A549 (cell line): ENCODE data around the gene CREB1. TPM values are rescaled to one million over a fixed set of nuclear protein-coding genes. Genes with fewer than 3 reads are reported as not detected.

Source experiments
- ATAC-seq, 2 experiments: fragments of 200-7000 bp in 1 of 2; fragments of >200 bp in 1 of 2; cut with Nextera tagmentation in 1 of 2; cut with Tn5 transposase in 1 of 2; 3 replicates each; pipeline versions ENCODE4 v1.8.0 to v1.9.1; 2018 to 2020; ENCODE audit warnings: mild to moderate bottlenecking in 1 of 2, moderate library complexity in 1 of 2
- CTCF ChIA-PET: fragments of 300-600 bp; sonication (Branson Sonifier 250); formaldehyde crosslinking; extraction: SDS; loops from one replicate; lab custom pipeline; 2021; ENCODE audit warnings: antibody characterized with exemption, inconsistent platforms; lab: Yijun Ruan, JAX
- POLR2A ChIA-PET: fragments of 350-600 bp; formaldehyde crosslinking; extraction: SDS; loops from one replicate; lab custom pipeline; 2021; ENCODE audit warnings: antibody characterized with exemption, inconsistent platforms; lab: Yijun Ruan, JAX
- DNase-seq, 2 experiments: peaks; one replicate each; pipeline versions ENCODE4 v3.0.0 to v3.0.0-alpha.2; 2011 to 2016; ENCODE audit warnings: low read depth in 1 of 2, low spot score in 1 of 2
- FAIRE-seq: peaks from 2 replicates; lab custom pipeline; 2011; peaks lifted over from hg19 to GRCh38; lab: Jason Lieb, UNC
- H3K27ac ChIP-seq, 2 experiments: fragments of >200 bp; sonication (Bioruptor Twin); formaldehyde crosslinking; 3 replicates each; pipeline ENCODE4 v1.5.1; 2016 to 2017
- H3K4me1 ChIP-seq: fragments of >200 bp; sonication (Bioruptor Twin); formaldehyde crosslinking; 3 replicates; pipeline ENCODE4 v1.6.1; 2016
- H3K4me2 ChIP-seq: fragments of >200 bp; sonication (Bioruptor Twin); formaldehyde crosslinking; 3 replicates; pipeline ENCODE4 v1.6.1; 2016
- H3K4me3 ChIP-seq: fragments of >200 bp; sonication (Bioruptor Twin); formaldehyde crosslinking; 3 replicates; pipeline ENCODE4 v1.5.1; 2016
- H3K9me3 ChIP-seq: fragments of >200 bp; sonication (Bioruptor Twin); formaldehyde crosslinking; 3 replicates; pipeline ENCODE4 v1.6.1; 2016
- CBX8 ChIP-seq: fragments of 200-600 bp; sonication (generic); IDR thresholded peaks from 2 replicates; pipeline ENCODE4 v1.6.1; 2016
- CEBPB ChIP-seq, 2 experiments: fragments of >200 bp in 1 of 2; sonication (Bioruptor Twin) in 1 of 2; formaldehyde crosslinking in 1 of 2; IDR thresholded peaks; 2 replicates each; pipeline ENCODE4 v1.6.1; 2012 to 2016
- EHMT2 ChIP-seq: fragments of 200-600 bp; sonication (generic); IDR thresholded peaks from 2 replicates; pipeline ENCODE4 v1.6.1; 2016; ENCODE audit warnings: antibody characterized with exemption, low read depth, mild to moderate bottlenecking, moderate library complexity
- ESRRA ChIP-seq: fragments of 150-350 bp; IDR thresholded peaks from 2 replicates; pipeline ENCODE4 v1.6.1; 2014; ENCODE audit warnings: mild to moderate bottlenecking, low read length, borderline replicate concordance
- FOSB ChIP-seq: fragments of 250-450 bp; sonication (Bioruptor Pico); IDR thresholded peaks from 2 replicates; pipeline ENCODE4 v1.5.0; 2020; ENCODE audit warnings: mild to moderate bottlenecking, moderate library complexity
- FOSL2 ChIP-seq, 2 experiments: fragments of 450-650 bp in 1 of 2; fragments of >200 bp in 1 of 2; sonication (Bioruptor Twin) in 1 of 2; formaldehyde crosslinking; IDR thresholded peaks; 2 replicates each; pipeline versions ENCODE4 v1.5.0 to v1.6.1; 2016 to 2020; ENCODE audit warnings: mild to moderate bottlenecking in 1 of 2, moderate library complexity in 1 of 2
- FOXS1 ChIP-seq: fragments of 250-450 bp; sonication (Bioruptor Pico); IDR thresholded peaks from 2 replicates; pipeline ENCODE4 v1.5.0; 2020; ENCODE audit warnings: mild to moderate bottlenecking, moderate library complexity
- HEYL ChIP-seq: fragments of 250-450 bp; sonication (Bioruptor Pico); IDR thresholded peaks from 2 replicates; pipeline ENCODE4 v1.8.0; 2021; ENCODE audit warnings: mild to moderate bottlenecking, moderate library complexity
- HOXA7 ChIP-seq: fragments of 250-450 bp; sonication (Bioruptor Pico); IDR thresholded peaks from 2 replicates; pipeline ENCODE4 v1.5.0; 2020; ENCODE audit warnings: mild to moderate bottlenecking, moderate library complexity
- HOXB13 ChIP-seq: fragments of 250-450 bp; sonication (Bioruptor Pico); IDR thresholded peaks from 2 replicates; pipeline ENCODE4 v1.5.0; 2020; ENCODE audit warnings: low read depth, mild to moderate bottlenecking, moderate library complexity
- MAZ ChIP-seq: fragments of 150-350 bp; IDR thresholded peaks from 2 replicates; pipeline ENCODE4 v1.6.1; 2014; ENCODE audit warnings: antibody characterized with exemption, low read depth, low read length, borderline replicate concordance
- NPAS2 ChIP-seq: fragments of 250-450 bp; sonication (Bioruptor Pico); IDR thresholded peaks from 2 replicates; pipeline ENCODE4 v1.8.0; 2022; ENCODE audit warnings: mild to moderate bottlenecking, moderate library complexity, borderline replicate concordance
- RARB ChIP-seq: fragments of 250-450 bp; sonication (Bioruptor Pico); IDR thresholded peaks from 2 replicates; pipeline ENCODE4 v1.8.0; 2021; ENCODE audit warnings: mild to moderate bottlenecking, moderate library complexity
- SMC3 ChIP-seq: fragments of >200 bp; sonication (Bioruptor Twin); formaldehyde crosslinking; IDR thresholded peaks from 3 replicates; pipeline ENCODE4 v1.6.1; 2018; ENCODE audit warnings: inconsistent platforms
- SREBF2 ChIP-seq: fragments of 450-650 bp; IDR thresholded peaks from 2 replicates; pipeline ENCODE4 v1.6.1; 2014; ENCODE audit warnings: mild to moderate bottlenecking, moderate library complexity
- TP53 ChIP-seq: fragments of 250-450 bp; sonication (Bioruptor Pico); IDR thresholded peaks from 2 replicates; pipeline ENCODE4 v1.5.0; 2021; ENCODE audit warnings: mild to moderate bottlenecking, moderate library complexity
- ZFP36 ChIP-seq: fragments of 450-650 bp; IDR thresholded peaks from 2 replicates; pipeline ENCODE4 v1.6.1; 2014; ENCODE audit warnings: borderline replicate concordance; ENCODE audit not compliant: partially characterized antibody
- ZSCAN20 ChIP-seq: fragments of 250-450 bp; sonication (Bioruptor Pico); IDR thresholded peaks from 2 replicates; pipeline ENCODE4 v1.8.0; 2022; ENCODE audit warnings: mild to moderate bottlenecking, moderate library complexity
- WGBS: methylation state at CpG from one replicate; pipeline ENCODE4 v1.1.6; 2017; ENCODE audit errors: missing lambda C conversion rate; 5-methylcytosine and 5-hydroxymethylcytosine counted together
- polyA plus RNA-seq, 4 experiments: library from polyadenylated mRNA; depleted of rRNA in 3 of 4; stranded (reverse); fragments of >200 nt; fragmentation: RNase III in 1 of 4; extraction: RNeasy Plus Mini Kit Qiagen cat#74134 plus additional on column Dnase treatment in 1 of 4; gene quantifications; 2 replicates in 3 of 4; 3 replicates in 1 of 4; pipeline ENCODE4 v1.2.3, GENCODE V29; 2011 to 2017
- TF ChIP-seq, protein P1 (sequence below): fragments of 450-650 bp; IDR thresholded peaks from 2 replicates; pipeline ENCODE4 v1.6.1; 2014; ENCODE audit warnings: antibody characterized with exemption
- TF ChIP-seq, protein P2 (sequence below): fragments of 150-350 bp; IDR thresholded peaks from 2 replicates; pipeline ENCODE4 v1.6.1; 2014; ENCODE audit warnings: low read depth, mild to moderate bottlenecking, low read length
- TF ChIP-seq, protein P3 (sequence below): fragments of 250-450 bp; sonication (Bioruptor Pico); IDR thresholded peaks from 2 replicates; pipeline ENCODE4 v1.5.0; 2020; ENCODE audit warnings: low read depth, mild to moderate bottlenecking, moderate library complexity
- TF ChIP-seq, protein P4 (sequence below): IDR thresholded peaks from 2 replicates; pipeline ENCODE4 v1.6.1; 2012
- TF ChIP-seq, protein P5 (sequence below): fragments of >200 bp; sonication (Bioruptor Twin); formaldehyde crosslinking; IDR thresholded peaks from 3 replicates; pipeline ENCODE4 v1.6.1; 2016
- TF ChIP-seq, protein P6 (sequence below): IDR thresholded peaks from 2 replicates; pipeline ENCODE4 v1.6.1; 2012

CREB1 gene
- polyA plus RNA-seq, 2 of the 4 experiments (the other 2 are of a cell fraction): 14.3 to 42.5 TPM

DNA sequence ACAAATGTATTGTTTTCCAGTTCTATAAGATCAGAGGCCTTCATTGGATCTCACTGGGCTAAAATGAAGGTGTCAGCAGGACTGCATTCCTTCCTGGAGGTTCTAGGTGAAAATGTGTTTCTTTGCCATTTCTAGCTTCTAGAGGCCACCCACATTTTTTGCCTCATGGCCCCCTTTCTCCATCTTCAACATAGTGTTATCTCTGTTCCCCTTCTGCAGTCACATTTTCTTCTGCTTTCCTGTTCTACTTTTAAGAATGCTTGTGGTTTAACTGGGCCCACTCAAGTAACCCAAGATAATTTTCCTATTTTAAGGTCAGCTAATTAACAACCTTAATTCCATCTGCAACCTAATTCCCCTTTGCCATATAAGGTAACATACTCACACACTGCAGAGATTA lies 59.4 kb downstream of the CREB1 start (continued):
- TF ChIP-seq, protein P1, sequence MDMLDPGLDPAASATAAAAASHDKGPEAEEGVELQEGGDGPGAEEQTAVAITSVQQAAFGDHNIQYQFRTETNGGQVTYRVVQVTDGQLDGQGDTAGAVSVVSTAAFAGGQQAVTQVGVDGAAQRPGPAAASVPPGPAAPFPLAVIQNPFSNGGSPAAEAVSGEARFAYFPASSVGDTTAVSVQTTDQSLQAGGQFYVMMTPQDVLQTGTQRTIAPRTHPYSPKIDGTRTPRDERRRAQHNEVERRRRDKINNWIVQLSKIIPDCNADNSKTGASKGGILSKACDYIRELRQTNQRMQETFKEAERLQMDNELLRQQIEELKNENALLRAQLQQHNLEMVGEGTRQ: no peak
- TF ChIP-seq RARB (CRISPR knock-in tag) (no peak), HOXB13 (CRISPR knock-in tag) (no peak), SREBF2 (no peak)
- TF ChIP-seq, protein P2, sequence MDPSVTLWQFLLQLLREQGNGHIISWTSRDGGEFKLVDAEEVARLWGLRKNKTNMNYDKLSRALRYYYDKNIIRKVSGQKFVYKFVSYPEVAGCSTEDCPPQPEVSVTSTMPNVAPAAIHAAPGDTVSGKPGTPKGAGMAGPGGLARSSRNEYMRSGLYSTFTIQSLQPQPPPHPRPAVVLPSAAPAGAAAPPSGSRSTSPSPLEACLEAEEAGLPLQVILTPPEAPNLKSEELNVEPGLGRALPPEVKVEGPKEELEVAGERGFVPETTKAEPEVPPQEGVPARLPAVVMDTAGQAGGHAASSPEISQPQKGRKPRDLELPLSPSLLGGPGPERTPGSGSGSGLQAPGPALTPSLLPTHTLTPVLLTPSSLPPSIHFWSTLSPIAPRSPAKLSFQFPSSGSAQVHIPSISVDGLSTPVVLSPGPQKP: no peak

DNA sequence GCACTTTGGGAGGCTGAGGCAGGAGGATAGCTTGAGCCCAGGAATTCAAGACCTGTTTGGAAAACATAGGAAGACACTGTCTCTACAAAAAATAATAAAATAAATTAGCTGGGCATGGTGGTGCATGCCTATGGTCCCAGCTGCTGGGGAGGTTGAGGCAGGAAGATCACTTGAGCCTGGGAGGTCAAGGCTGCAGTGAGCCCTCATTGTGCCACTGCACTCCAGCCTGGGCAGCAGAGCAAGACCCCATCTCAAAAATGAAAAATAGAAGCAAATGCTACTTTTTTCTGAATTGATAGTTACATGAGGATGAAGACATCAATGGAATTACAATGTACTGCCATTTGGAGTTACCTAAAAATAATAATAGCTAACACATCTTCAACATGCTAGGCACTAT lies 63.5 kb downstream of the CREB1 start:
- no peak for TF ChIP-seq FOSL2 (IDR thresholded peaks at IDR 0.05)
- no peak for TF ChIP-seq FOSL2 (CRISPR knock-in tag; IDR thresholded peaks at IDR 0.05)
- no peak for TF ChIP-seq NPAS2 (CRISPR knock-in tag)
- TF ChIP-seq HOXA7 (CRISPR knock-in tag): no peak
- TF ChIP-seq SMC3: no peak
- TF ChIP-seq, all 56 proteins: peak for 0
- FAIRE-seq (no peak), ATAC-seq (no peak), DNase-seq (no peak)
- ChIA-PET POLR2A (no interaction called here), CTCF (interaction anchor here (1.7 kb wide), 1 partner anchor 10 kb away, joined by 3 read pairs; no protein-coding TSS in a partner anchor)
- H3K4me3 ChIP-seq: no peak overlapping the region
- no peak overlapping the region for H3K27ac ChIP-seq
- H3K9me3 ChIP-seq: peaks cover 23% of the 10 kb centered on the region
- H3K4me2 ChIP-seq: no peak overlapping the region
- no peaks in the 10 kb centered on the region for H3K4me1 ChIP-seq

DNA sequence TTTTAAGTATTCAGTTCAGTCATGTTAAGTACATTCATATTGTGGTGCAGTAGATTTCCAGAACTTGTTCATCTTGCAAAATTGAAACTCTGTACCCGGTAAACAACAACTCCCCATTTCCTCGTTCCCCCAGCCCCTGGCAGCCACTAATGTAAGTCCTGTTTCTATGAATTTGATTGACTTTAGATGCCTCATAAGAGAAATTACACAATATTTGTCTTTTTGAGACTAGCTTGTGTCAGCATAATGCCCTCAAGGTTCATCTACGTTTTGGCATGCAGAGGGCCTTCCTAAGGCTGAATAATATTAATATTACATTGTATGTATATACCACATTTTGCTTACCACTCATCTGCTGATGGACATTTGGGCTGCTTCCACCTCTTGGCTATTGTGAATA lies 64.5 kb downstream of the CREB1 start:
- Histone ChIP-seq H3K4me2 (no peak overlapping the region), H3K9me3 (peaks cover 23% of the 10 kb centered on the region), H3K4me3 (no peak overlapping the region), H3K27ac (no peak overlapping the region), H3K4me1 (no peaks in the 10 kb centered on the region)
- DNase-seq (no peak), ATAC-seq (no peak), FAIRE-seq (no peak)
- 88% methylated on average over 3 of the region's 3 CpGs for WGBS
- ChIA-PET POLR2A (no interaction called here), CTCF (interaction anchor here (0.6 to 1.7 kb wide), 4 partner anchors 9 to 155 kb away, joined by 3 to 4 read pairs (median 4); no protein-coding TSS in a partner anchor)
- TF ChIP-seq HEYL (CRISPR knock-in tag): no peak
- TF ChIP-seq ZFP36: no peak
- TF ChIP-seq ZSCAN20: no peak
- TF ChIP-seq, protein P3, sequence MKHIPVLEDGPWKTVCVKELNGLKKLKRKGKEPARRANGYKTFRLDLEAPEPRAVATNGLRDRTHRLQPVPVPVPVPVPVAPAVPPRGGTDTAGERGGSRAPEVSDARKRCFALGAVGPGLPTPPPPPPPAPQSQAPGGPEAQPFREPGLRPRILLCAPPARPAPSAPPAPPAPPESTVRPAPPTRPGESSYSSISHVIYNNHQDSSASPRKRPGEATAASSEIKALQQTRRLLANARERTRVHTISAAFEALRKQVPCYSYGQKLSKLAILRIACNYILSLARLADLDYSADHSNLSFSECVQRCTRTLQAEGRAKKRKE (CRISPR knock-in tag): no peak
- TF ChIP-seq CBX8: no peak

DNA sequence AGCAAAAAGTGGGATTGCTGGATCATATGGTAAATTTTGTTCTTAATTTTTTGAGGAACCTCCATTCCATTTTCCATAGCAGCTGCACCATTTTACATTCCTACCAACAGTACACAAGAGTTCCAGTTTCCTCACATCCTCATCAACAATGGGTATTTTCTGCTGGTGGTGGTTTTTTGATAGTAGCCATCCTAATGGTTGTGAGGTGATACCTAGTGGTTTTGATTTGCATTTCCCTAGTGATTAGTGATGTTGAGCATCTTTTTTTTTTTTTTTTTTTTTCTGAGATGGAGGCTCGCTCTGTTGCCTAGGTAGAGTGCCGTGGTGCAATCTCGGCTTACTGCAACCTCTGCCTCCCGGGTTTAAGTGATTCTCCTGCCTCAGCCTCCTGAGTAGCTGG lies 65.0 kb downstream of the CREB1 start:
- 97% methylated on average over 4 of the region's 4 CpGs for WGBS

DNA sequence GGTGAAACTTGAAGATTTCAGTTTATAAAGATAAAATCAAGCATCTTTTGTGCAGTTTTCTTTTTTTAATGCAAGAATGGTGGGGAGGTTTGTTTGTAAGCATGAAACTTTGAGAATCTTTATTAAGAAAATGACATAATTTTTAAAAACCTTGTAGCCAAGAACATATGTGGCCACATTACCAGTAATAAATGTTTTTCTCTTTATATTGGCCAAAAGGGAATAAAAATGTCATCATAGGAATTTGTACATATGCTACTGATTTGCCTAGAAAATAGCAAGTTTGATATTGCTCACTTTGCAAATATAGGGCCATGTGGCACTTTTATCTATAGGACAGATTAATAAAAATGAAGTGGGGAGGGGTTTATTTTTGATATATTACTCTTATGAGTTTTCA lies 69.9 kb downstream of the CREB1 start:
- H3K4me1 ChIP-seq: no peaks in the 10 kb centered on the region
- H3K4me3 ChIP-seq: no peak overlapping the region
- H3K9me3 ChIP-seq: no peaks in the 10 kb centered on the region
- FAIRE-seq (no peak), ATAC-seq (no peak), DNase-seq (no peak)
- H3K27ac ChIP-seq: no peak overlapping the region
- ChIA-PET CTCF (interaction anchor here (1.5 to 1.6 kb wide), 2 partner anchors 16 to 25 kb away, joined by 3 to 5 read pairs; partner anchors contain the start of gene METTL21A), POLR2A (no interaction called here)
- H3K4me2 ChIP-seq: no peak overlapping the region
- TF ChIP-seq, protein P1: no peak
- TF ChIP-seq MAZ: no peak
- TF ChIP-seq, protein P4, sequence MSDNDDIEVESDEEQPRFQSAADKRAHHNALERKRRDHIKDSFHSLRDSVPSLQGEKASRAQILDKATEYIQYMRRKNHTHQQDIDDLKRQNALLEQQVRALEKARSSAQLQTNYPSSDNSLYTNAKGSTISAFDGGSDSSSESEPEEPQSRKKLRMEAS: no peak
- no peak for TF ChIP-seq FOXS1 (CRISPR knock-in tag)
- TF ChIP-seq EHMT2: no peak
- TF ChIP-seq, protein P5, sequence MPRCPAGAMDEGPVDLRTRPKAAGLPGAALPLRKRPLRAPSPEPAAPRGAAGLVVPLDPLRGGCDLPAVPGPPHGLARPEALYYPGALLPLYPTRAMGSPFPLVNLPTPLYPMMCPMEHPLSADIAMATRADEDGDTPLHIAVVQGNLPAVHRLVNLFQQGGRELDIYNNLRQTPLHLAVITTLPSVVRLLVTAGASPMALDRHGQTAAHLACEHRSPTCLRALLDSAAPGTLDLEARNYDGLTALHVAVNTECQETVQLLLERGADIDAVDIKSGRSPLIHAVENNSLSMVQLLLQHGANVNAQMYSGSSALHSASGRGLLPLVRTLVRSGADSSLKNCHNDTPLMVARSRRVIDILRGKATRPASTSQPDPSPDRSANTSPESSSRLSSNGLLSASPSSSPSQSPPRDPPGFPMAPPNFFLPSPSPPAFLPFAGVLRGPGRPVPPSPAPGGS: no peak
- no peak for TF ChIP-seq FOSB (CRISPR knock-in tag)
- no peak for TF ChIP-seq CEBPB (IDR thresholded peaks at IDR 0.05)
- no peak for TF ChIP-seq HEYL (CRISPR knock-in tag)
- TF ChIP-seq, protein P6, sequence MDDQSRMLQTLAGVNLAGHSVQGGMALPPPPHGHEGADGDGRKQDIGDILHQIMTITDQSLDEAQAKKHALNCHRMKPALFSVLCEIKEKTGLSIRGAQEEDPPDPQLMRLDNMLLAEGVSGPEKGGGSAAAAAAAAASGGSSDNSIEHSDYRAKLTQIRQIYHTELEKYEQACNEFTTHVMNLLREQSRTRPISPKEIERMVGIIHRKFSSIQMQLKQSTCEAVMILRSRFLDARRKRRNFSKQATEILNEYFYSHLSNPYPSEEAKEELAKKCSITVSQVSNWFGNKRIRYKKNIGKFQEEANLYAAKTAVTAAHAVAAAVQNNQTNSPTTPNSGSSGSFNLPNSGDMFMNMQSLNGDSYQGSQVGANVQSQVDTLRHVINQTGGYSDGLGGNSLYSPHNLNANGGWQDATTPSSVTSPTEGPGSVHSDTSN: no peak

More for the DNA sequence above, 65.0 kb downstream of the CREB1 start:
- POLR2A ChIA-PET: no interaction called here
- Histone ChIP-seq H3K9me3 (peaks cover 23% of the 10 kb centered on the region), H3K4me1 (no peaks in the 10 kb centered on the region), H3K4me2 (no peak overlapping the region), H3K4me3 (no peak overlapping the region), H3K27ac (no peak overlapping the region)
- TF ChIP-seq HEYL (CRISPR knock-in tag) (no peak), TP53 (no peak), ESRRA (no peak), FOSL2 (IDR thresholded peaks at IDR 0.05) (no peak), FOSL2 (CRISPR knock-in tag; IDR thresholded peaks at IDR 0.05) (no peak)
- DNase-seq (no peak), FAIRE-seq (no peak), ATAC-seq (no peak)
- CTCF ChIA-PET: interaction anchor here (0.7 to 1.7 kb wide), 3 partner anchors 8 to 155 kb away, joined by 3 to 4 read pairs (median 3); no protein-coding TSS in a partner anchor
